Caco-2 (cell line): ENCODE data around the gene SERPINB13. TPM values are rescaled to one million over a fixed set of nuclear protein-coding genes. Genes with fewer than 3 reads are reported as not detected.

Experiments
- BruUV-seq: library from RNA; stranded (reverse); fragments of 400-500 nt; replicated peaks from 2 replicates; lab custom pipeline; 2021; lab: Mats Ljungman, UMichigan
- CTCF ChIA-PET: fragments of 300-600 bp; sonication (Branson Sonifier 250); formaldehyde crosslinking; loops from one replicate; lab custom pipeline; 2022; ENCODE audit warnings: antibody characterized with exemption; lab: Charles Lee
- POLR2A ChIA-PET: fragments of 300-600 bp; sonication (Branson Sonifier 250); formaldehyde crosslinking; loops from one replicate; lab custom pipeline; 2022; ENCODE audit warnings: antibody characterized with exemption; lab: Charles Lee
- DNase-seq, 2 experiments: peaks; one replicate each; pipeline versions ENCODE4 v3.0.0 to v3.0.0-alpha.2; 2020 to 2022
- H3K27me3 ChIP-seq: replicated peaks from 2 replicates; pipeline ENCODE4 v1.6.0; 2011; ENCODE audit warnings: low read length; ENCODE audit not compliant: control insufficient read depth, insufficient read depth
- H3K36me3 ChIP-seq: 2 replicates; pipeline ENCODE4 v1.5.1; 2011; ENCODE audit warnings: low read length; ENCODE audit not compliant: control insufficient read depth, insufficient read depth
- H3K4me1 ChIP-seq: fragments of 250-450 bp; sonication (Bioruptor Pico); 2 replicates; pipeline ENCODE4 v1.5.1; 2020; ENCODE audit warnings: mild to moderate bottlenecking
- H3K4me3 ChIP-seq: 2 replicates; pipeline ENCODE4 v1.5.1; 2011; ENCODE audit warnings: low read depth, mild to moderate bottlenecking, control low read depth, low read length
- H3K9me3 ChIP-seq: fragments of 250-450 bp; sonication (Bioruptor Pico); 2 replicates; pipeline ENCODE4 v1.5.1; 2020; ENCODE audit warnings: mild to moderate bottlenecking, moderate library complexity
- H3K27ac Mint-ChIP-seq: one replicate; pipeline ENCODE4 v1.8.0; 2022; ENCODE audit warnings: mixed read lengths; ENCODE audit not compliant: unreplicated experiment
- H3K27me3 Mint-ChIP-seq: one replicate; pipeline ENCODE4 v1.8.0; 2022; ENCODE audit warnings: mixed read lengths; ENCODE audit not compliant: insufficient read depth, unreplicated experiment
- H3K36me3 Mint-ChIP-seq: one replicate; pipeline ENCODE4 v1.8.0; 2022; ENCODE audit warnings: mild to moderate bottlenecking, mixed read lengths; ENCODE audit not compliant: insufficient read depth, unreplicated experiment
- H3K4me1 Mint-ChIP-seq: one replicate; pipeline ENCODE4 v1.8.0; 2022; ENCODE audit warnings: low read depth, mixed read lengths; ENCODE audit not compliant: unreplicated experiment
- H3K4me3 Mint-ChIP-seq: one replicate; pipeline ENCODE4 v1.8.0; 2022; ENCODE audit warnings: mild to moderate bottlenecking, moderate library complexity, mixed read lengths; ENCODE audit not compliant: unreplicated experiment
- H3K9me3 Mint-ChIP-seq: one replicate; pipeline ENCODE4 v1.8.0; 2022; ENCODE audit warnings: mixed read lengths; ENCODE audit not compliant: unreplicated experiment
- CTCF ChIP-seq, 2 experiments: fragments of 200-600 bp in 1 of 2; IDR thresholded peaks; 1 replicate in 1 of 2; 2 replicates in 1 of 2; pipeline versions ENCODE4 v1.5.1 to v1.8.0; 2011 to 2022; ENCODE audit warnings: antibody characterized with exemption in 1 of 2, control low read depth in 1 of 2, inconsistent platforms in 1 of 2, low read depth in 1 of 2, low read length in 1 of 2, mild to moderate bottlenecking in 1 of 2, moderate library complexity in 1 of 2; ENCODE audit not compliant: insufficient read depth in 1 of 2, severe bottlenecking in 1 of 2, unreplicated experiment in 1 of 2
- intact Hi-C: fragments of 100-400 bp; cut with micrococcal nuclease; formaldehyde crosslinking; loops from one replicate; pipeline ENCODE4 v1.10.0; 2022; ENCODE audit not compliant: unreplicated experiment
- total RNA-seq: library from RNA; stranded (reverse); gene quantifications from 2 replicates; pipeline ENCODE4 v1.2.3, GENCODE V29; 2022

Gene SERPINB13
- total RNA-seq, 1 experiment from 2014 or later: not detected

DNA sequence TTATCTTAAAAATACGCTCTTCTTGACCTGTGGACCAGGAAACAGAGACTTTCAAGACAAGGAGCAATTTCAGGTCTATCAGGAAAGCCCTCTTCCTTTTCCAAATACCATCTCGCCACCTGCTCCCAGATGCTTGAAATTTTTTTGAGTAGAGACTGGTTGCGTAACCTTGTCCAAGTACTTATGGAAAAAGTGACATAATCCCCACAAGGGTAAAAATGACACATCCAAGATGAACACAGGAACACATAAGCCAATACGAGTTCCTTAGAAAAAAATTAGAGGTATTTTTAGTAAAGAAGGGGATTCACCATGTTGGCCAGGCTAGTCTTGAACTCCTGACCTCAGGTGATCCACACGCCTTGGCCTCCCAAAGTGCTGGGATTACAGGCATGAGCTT, 1.8 kb downstream of the SERPINB13 start:
- no peak for TF ChIP-seq CTCF (IDR thresholded peaks at IDR 0.05; ENCODE audit: insufficient read depth in 1 of 2, low read depth in 1 of 2, low read length in 1 of 2, severe bottlenecking in 1 of 2, unreplicated experiment in 1 of 2)
- no peaks in the 10 kb centered on the region for H3K27me3 ChIP-seq
- POLR2A ChIA-PET: no interaction called here
- H3K4me1 ChIP-seq: no peaks in the 10 kb centered on the region
- Mint-ChIP-seq H3K9me3 (no peaks in the 10 kb centered on the region), H3K27ac (no peak overlapping the region), H3K36me3 (no peaks in the 10 kb centered on the region), H3K4me3 (no peak overlapping the region), H3K4me1 (no peaks in the 10 kb centered on the region), H3K27me3 (no peaks in the 10 kb centered on the region)
- no peaks in the 10 kb centered on the region for H3K36me3 ChIP-seq
- H3K9me3 ChIP-seq: no peaks in the 10 kb centered on the region
- CTCF ChIA-PET: interaction anchor here (0.6 kb wide), 1 partner anchor 72 kb away, joined by 3 read pairs; no protein-coding TSS in a partner anchor
- BruUV-seq: no TSS peak
- intact Hi-C loops: no loop called here
- H3K4me3 ChIP-seq: no peak overlapping the region
- peak in 1 of 2 experiments; percentile 0 for DNase-seq

DNA sequence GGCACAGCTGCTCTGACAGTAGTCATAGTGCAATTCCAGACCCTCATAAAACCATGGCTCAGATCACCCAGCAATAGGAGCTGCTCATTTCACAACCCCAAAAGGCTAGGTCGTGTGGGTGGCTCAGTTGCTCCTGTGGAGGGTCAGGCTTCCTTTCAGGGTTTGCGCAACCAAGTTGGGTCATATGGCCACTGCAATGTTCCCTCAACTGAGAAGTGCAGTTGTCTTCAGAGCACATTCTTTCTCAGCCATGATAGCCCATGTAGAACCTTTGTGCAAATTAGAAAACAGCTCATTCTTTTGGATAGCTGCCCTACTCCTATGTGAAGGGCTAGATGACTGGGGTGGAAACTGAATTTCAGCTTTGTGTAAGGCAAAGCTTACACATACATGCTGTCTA, 3.2 kb downstream of the SERPINB13 start:
- DNase-seq: no peak
- no TSS peak for BruUV-seq
- Mint-ChIP-seq H3K9me3 (no peaks in the 10 kb centered on the region), H3K4me3 (no peak overlapping the region), H3K36me3 (no peaks in the 10 kb centered on the region), H3K27ac (no peak overlapping the region), H3K27me3 (no peaks in the 10 kb centered on the region), H3K4me1 (no peaks in the 10 kb centered on the region)
- intact Hi-C loops: no loop called here
- ChIA-PET CTCF (no interaction called here), POLR2A (no interaction called here)
- Histone ChIP-seq H3K9me3 (no peaks in the 10 kb centered on the region), H3K4me1 (no peaks in the 10 kb centered on the region), H3K36me3 (no peaks in the 10 kb centered on the region), H3K4me3 (no peak overlapping the region), H3K27me3 (no peaks in the 10 kb centered on the region)
- TF ChIP-seq CTCF (IDR thresholded peaks at IDR 0.05; ENCODE audit: insufficient read depth in 1 of 2, low read depth in 1 of 2, low read length in 1 of 2, severe bottlenecking in 1 of 2, unreplicated experiment in 1 of 2): no peak

DNA sequence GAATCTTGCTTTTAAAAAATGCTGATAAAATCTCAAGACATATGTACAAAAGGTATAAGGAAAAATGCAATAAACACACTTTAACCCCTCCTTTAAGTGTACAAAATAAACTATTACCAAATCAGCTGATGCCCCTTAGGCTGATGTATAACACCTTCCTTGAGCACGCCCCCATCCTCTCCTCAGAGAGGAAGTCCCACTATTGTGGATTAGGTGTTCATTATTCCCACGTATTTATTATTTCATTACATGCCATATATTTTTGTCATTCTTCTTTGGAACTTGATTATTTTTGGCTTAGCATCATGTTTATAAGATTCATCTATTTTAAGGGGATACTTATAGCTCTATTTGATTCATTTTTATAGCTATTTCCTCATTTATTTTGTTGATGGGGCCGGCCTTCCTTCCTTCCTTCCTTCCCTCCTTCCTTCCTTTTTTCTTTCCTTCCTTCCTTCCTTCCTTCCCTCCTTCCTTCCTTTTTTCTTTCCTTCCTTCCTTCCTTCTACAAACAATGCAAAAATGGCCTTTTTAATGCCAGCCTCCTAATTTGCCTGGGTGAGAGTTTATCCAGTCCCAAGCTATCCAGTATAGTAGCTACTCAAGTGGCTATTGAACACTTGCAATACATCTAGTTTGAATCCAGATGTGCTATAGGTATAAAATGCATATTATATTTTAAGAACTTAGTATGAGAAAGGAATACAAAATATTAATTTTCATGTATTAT, 4.0 kb downstream of the SERPINB13 start:
- BruUV-seq: no TSS peak
- CTCF ChIA-PET: no interaction called here

More for the DNA sequence above, 4.0 kb downstream of the SERPINB13 start:
- no peaks in the 10 kb centered on the region for H3K36me3 ChIP-seq
- H3K27ac Mint-ChIP-seq: no peak overlapping the region
- no peaks in the 10 kb centered on the region for H3K4me1 ChIP-seq
- DNase-seq: no peak
- no peaks in the 10 kb centered on the region for H3K27me3 ChIP-seq
- H3K4me1 Mint-ChIP-seq: no peaks in the 10 kb centered on the region
- H3K4me3 ChIP-seq: no peak overlapping the region
- H3K27me3 Mint-ChIP-seq: no peaks in the 10 kb centered on the region
- no peak for TF ChIP-seq CTCF (IDR thresholded peaks at IDR 0.05; ENCODE audit: insufficient read depth in 1 of 2, low read depth in 1 of 2, low read length in 1 of 2, severe bottlenecking in 1 of 2, unreplicated experiment in 1 of 2)
- POLR2A ChIA-PET: no interaction called here
- H3K9me3 ChIP-seq: no peaks in the 10 kb centered on the region
- H3K9me3 Mint-ChIP-seq: no peaks in the 10 kb centered on the region
- no peaks in the 10 kb centered on the region for H3K36me3 Mint-ChIP-seq
- H3K4me3 Mint-ChIP-seq: no peak overlapping the region
- intact Hi-C loops: no loop called here
